ENCODE results near the gene IRF9. TPM values are rescaled to one million over a fixed set of nuclear protein-coding genes. Genes with fewer than 3 reads are reported as not detected.

Gene IRF9
- total RNA-seq, 1 experiment from 2014 or later, result 27.6 TPM

DNA sequence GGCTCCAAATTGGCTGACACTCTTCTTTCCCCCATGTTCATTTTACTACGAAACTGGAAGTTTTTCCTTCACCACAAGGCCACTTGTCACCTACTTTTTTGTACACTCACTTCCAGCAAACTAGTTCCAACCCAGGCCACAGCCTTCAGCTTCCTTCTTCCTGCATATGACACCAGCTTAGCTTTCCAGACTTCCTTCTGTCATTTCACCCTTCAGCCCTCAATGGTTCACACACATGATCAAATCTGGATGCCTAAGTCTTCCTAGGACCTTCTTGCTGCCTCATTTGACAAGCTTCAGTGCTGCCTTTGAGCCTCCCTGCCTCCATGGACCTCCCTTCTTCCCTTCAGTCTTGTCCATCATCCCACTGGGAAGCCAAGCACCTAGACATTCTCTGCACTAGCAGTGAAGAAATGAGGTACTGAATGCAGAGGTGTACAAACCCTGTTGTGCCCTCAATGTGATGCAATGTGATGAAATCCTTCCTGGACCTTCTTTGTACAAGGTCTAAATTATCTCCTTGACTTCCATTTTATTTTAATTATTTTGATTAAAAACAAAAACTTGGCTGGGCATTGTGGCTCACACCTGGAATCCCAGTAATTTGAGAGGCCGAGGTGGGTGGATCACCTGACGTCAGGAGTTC lies 6.5 kb downstream of the IRF9 start:
- Histone ChIP-seq H3K4me1 (ENCODE audit: insufficient read depth, low read length) (no peaks in the 10 kb centered on the region), H3K9ac (ENCODE audit: extremely low read depth, insufficient read length, low read length) (no peak overlapping the region), H2BK20ac (ENCODE audit: low read depth, low read length, poor library complexity, severe bottlenecking) (no peak overlapping the region), H3K18ac (ENCODE audit: insufficient read length, low read depth, low read length) (no peak overlapping the region), H3K9me3 (ENCODE audit: control insufficient read depth, low read depth, low read length) (no peaks in the 10 kb centered on the region), H2AFZ (ENCODE audit: low read length) (no peak overlapping the region), H3K23ac (ENCODE audit: insufficient read length, low read depth, low read length) (no peak overlapping the region), H3K14ac (ENCODE audit: insufficient read depth, low read length) (no peak overlapping the region), H3K23me2 (ENCODE audit: insufficient read length, low read depth, low read length, poor library complexity, severe bottlenecking) (peaks cover 8% of the 10 kb centered on the region), H4K8ac (replicated peaks; ENCODE audit: insufficient read length, low read depth, low read length) (no peak overlapping the region), H3K4me2 (ENCODE audit: insufficient read depth, insufficient read length, low read length) (no peak overlapping the region), H3K4ac (ENCODE audit: low read depth, low read length) (no peak overlapping the region), H2BK12ac (ENCODE audit: insufficient read length, low read depth, low read length) (no peak overlapping the region), H4K20me1 (ENCODE audit: control insufficient read depth, insufficient read depth, insufficient read length) (no peaks in the 10 kb centered on the region), H4K5ac (ENCODE audit: insufficient read length, low read depth, low read length) (no peak overlapping the region), H2AK5ac (ENCODE audit: insufficient read length, low read length) (no peak overlapping the region), H3K27me3 (ENCODE audit: insufficient read depth, low read length) (no peaks in the 10 kb centered on the region), H3K56ac (ENCODE audit: insufficient read length, low read depth, low read length) (no peak overlapping the region), H3T11ph (ENCODE audit: low read length) (no peak overlapping the region), H2BK15ac (ENCODE audit: low read depth, low read length) (no peak overlapping the region), H3K79me2 (ENCODE audit: insufficient read depth, low read length) (no peaks in the 10 kb centered on the region), H3K27ac (ENCODE audit: insufficient read length, low read depth, low read length) (no peak overlapping the region), H3K79me1 (ENCODE audit: insufficient read depth, low read depth, low read length, poor library complexity, severe bottlenecking) (no peaks in the 10 kb centered on the region), H4K91ac (ENCODE audit: insufficient read length, low read depth, low read length) (no peak overlapping the region), H2BK5ac (ENCODE audit: insufficient read length, low read length) (no peak overlapping the region), H2BK120ac (ENCODE audit: low read depth, low read length, poor library complexity, severe bottlenecking) (no peak overlapping the region)
- peaks cover 5 to 7% of the 10 kb centered on the region in 2 experiments; a peak in 3 of 4 replicates for H3K4me1 Mint-ChIP-seq
- H3K27ac Mint-ChIP-seq, result no peak overlapping the region; a peak in 2 of 7 replicates
- DNase-seq, result no peak
- H3K4me3 Mint-ChIP-seq, result no peak overlapping the region; a peak in 1 of 5 replicates
- H3K27me3 Mint-ChIP-seq (ENCODE audit: low read depth), result no peaks in the 10 kb centered on the region; the same call in 1 of the 2 replicates
- TF ChIP-seq, protein P1, sequence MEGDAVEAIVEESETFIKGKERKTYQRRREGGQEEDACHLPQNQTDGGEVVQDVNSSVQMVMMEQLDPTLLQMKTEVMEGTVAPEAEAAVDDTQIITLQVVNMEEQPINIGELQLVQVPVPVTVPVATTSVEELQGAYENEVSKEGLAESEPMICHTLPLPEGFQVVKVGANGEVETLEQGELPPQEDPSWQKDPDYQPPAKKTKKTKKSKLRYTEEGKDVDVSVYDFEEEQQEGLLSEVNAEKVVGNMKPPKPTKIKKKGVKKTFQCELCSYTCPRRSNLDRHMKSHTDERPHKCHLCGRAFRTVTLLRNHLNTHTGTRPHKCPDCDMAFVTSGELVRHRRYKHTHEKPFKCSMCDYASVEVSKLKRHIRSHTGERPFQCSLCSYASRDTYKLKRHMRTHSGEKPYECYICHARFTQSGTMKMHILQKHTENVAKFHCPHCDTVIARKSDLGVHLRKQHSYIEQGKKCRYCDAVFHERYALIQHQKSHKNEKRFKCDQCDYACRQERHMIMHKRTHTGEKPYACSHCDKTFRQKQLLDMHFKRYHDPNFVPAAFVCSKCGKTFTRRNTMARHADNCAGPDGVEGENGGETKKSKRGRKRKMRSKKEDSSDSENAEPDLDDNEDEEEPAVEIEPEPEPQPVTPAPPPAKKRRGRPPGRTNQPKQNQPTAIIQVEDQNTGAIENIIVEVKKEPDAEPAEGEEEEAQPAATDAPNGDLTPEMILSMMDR (conservative IDR thresholded peaks at IDR 0.05), result no peak
- no CpG with 5 or more reads among the region's 3 CpGs for WGBS (ENCODE audit: extremely low coverage, insufficient read length, low lambda C conversion rate)
- no peaks in the 10 kb centered on the region; a peak in 1 of 5 replicates for H3K9me3 Mint-ChIP-seq
- peaks cover 4 to 37% (median 19%) of the 10 kb centered on the region in 3 experiments for H3K36me3 Mint-ChIP-seq (ENCODE audit: insufficient read depth in 1 of 3, low read depth in 3 of 3)

Measured in H9 (cell line).